ENCODE results near the gene UBAC1.
"Not testable (repeated sequence)": the region's sequence is repeated elsewhere in the genome, so short reads cannot be mapped to it uniquely, and the experiment has no call there.

The UBAC1 gene

DNA sequence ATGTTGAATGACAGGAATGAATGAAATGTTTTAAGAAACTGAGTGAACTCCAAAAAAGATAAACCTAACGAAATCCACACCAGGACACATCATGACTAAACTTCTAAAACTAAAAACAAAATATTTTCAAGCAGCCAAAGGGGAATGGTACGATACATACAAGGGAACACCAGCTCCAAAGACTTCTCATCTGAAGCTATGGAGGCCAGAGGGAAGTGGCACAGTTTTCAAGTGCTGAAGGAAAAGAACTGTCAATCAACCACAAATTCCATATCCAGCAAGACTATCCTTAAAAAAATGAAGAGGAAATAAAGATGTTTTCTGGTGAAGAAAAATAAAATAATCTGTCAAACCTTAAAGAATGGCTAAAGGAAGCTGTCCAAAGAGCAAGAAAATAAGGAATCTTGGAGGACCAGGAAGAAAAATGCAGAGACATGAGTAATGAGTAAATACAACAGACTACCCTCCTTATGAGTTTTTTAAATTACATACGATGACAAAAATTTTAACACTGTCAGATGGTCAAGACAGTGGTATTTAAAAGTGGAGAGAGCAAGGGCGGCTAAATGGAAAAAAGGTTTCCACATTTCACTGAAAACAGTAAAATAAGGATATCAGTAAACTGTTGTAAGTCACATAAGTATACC, 65.8 kb downstream of the UBAC1 start:
- TF ChIP-seq, protein P1, sequence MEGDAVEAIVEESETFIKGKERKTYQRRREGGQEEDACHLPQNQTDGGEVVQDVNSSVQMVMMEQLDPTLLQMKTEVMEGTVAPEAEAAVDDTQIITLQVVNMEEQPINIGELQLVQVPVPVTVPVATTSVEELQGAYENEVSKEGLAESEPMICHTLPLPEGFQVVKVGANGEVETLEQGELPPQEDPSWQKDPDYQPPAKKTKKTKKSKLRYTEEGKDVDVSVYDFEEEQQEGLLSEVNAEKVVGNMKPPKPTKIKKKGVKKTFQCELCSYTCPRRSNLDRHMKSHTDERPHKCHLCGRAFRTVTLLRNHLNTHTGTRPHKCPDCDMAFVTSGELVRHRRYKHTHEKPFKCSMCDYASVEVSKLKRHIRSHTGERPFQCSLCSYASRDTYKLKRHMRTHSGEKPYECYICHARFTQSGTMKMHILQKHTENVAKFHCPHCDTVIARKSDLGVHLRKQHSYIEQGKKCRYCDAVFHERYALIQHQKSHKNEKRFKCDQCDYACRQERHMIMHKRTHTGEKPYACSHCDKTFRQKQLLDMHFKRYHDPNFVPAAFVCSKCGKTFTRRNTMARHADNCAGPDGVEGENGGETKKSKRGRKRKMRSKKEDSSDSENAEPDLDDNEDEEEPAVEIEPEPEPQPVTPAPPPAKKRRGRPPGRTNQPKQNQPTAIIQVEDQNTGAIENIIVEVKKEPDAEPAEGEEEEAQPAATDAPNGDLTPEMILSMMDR (IDR thresholded peaks at IDR 0.05; ENCODE audit: low read depth, low read length, missing control alignments), result no peak
- no peak for DNase-seq (ENCODE audit: low read depth)
- H3K4me3 ChIP-seq (ENCODE audit: low read depth, low read length), result no peak overlapping the region

DNA sequence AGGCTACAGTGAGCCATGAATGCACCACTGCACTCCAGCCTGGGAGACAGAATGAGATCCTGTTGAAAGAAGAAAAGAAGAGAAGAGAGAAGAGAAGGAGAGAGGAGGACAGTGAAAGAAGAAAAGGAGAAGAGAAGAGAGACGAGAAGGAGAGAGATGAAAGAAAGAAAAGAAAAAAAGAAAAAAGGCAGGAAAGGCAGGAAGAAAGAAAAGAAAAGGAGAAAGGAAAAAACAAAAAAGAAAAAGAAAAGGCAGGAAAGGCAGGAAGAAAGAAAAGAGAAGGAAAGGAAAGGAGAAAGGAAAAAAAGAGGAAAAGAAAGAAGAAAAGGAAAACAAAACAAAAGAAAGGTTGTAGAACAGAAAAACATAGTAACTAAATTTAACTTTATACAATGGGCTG, 68.1 kb downstream of the UBAC1 start:
- no peak overlapping the region for H3K4me3 ChIP-seq (ENCODE audit: low read depth, low read length)
- DNase-seq (ENCODE audit: low read depth), result no peak
- TF ChIP-seq, protein P1 (IDR thresholded peaks at IDR 0.05; ENCODE audit: low read depth, low read length, missing control alignments), result no peak

DNA sequence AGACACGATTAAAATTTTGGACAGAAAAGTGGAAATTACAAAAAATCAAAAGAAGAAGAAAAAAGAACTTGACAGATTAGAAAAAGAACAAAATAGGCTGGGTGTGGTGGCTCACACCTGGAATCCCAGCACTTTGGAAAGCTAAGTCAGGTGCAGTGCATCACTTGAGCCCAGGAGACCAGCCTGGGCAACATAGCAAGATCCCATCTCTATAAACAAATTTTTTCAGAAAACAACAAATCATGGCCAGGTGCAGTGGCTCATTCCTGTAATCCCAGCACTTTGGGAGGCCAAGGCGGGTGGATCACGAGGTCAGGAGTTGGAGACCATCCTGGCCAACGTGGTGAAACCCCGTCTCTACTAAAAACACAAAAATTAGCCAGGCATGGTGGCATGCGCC, 68.8 kb downstream of the UBAC1 start:
- not testable (repeated sequence) for H3K4me3 ChIP-seq (ENCODE audit: low read depth, low read length); DNase-seq (ENCODE audit: low read depth)

DNA sequence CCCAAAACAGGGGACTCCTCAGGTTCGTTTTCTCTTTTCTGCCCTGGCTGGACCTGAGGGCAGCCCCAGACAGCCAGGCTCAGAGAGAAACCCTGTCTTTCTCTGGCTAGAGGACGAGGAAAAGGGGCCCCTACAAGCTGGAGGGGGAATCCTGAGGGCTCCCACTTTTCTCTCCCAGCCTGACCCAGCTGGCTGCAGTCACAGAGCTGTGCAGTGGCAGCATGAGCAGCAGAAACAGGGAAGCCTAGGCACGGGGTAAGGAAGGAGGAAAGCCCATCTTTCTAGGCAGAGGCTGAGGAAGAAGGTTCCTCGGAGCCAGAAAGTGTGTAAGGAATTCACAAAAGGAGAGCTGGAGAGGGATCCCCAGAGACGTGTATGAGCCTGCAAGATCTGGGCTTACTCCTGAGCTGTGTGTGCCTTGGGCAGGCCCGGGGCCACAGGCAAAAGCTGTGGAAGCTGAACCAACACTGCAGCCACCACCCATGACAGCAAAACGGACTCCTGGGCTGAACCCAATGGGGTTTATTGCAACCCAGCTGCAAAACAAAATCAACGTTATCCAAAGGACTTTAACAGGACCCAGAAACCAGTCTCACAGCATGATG, 70.0 kb downstream of the UBAC1 start:
- no peak for DNase-seq (ENCODE audit: low read depth)
- no peak overlapping the region for H3K4me3 ChIP-seq (ENCODE audit: low read depth, low read length)
- TF ChIP-seq, protein P1 (IDR thresholded peaks at IDR 0.05; ENCODE audit: low read depth, low read length, missing control alignments), result no peak

DNA sequence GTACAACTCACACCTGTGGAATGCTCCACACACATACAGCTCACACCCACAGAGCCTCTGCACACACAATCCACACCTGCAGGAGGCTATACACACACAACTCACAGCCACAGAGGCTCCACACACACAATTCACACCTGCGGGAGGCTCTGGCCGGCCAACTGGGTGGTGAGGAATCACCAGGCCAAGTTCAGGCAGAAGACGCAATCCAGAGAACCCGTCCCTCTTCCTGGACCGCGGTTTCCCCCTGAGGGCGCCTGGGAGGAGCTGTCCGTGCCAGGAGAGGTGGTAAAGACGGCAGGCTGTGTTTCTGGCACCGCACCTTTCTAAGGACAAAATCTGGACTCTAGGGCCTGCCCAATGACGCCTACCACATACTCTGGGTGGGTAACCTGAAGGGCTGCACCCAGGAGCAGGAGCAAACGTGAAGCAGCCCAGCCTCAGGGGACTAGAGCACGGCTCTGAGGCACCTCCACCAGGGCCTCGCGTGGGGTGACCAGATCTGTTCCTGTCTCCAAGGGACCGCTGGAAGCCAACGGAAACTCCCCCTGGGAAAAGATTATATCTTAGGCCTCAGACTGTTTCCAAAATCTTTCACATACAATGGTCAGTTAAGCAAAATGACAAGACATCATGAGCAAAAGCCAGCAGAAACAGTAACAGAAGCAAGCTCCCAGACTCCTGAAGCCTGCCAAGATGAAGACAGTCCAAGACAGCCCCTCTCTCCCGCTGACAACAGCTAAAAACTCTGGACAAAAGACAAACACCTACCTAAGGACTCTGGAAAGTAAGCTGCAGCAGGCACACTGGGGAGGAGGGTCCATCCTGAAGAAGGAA, 70.8 kb downstream of the UBAC1 start:
- TF ChIP-seq, protein P1 (IDR thresholded peaks at IDR 0.05; ENCODE audit: low read depth, low read length, missing control alignments), result no peak

DNA sequence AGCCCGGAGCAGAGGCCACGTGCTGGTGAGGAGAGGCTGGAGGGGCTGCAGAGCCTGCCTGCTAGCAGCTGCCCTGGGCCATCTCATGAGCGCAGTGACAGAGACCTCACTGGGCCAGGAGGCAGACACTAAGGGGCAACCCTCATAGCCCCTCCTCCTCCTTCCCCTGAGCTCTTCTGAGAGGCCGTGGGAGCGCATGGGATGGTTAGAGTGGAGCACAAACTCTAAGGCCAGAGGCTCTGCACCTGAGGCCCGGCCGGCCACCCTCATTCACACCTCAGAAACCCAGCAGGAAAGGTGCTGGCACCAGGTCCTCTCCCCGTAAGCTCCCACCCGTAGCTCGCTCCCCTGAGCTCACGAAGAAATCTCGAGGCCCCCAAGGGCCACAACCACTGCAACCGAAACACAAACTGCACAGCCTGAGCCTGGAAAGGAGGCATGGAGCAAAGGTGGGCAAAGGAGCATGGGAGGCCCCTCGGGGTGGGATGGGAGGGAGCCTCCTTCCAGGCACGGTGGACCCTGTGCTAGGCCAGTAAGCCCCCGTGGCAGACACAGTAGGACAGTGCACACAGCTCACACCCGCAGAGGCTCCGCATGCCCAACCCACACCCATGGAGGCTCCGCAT, 71.5 kb downstream of the UBAC1 start:
- TF ChIP-seq, protein P1 (IDR thresholded peaks at IDR 0.05; ENCODE audit: low read depth, low read length, missing control alignments), result no peak
- H3K4me3 ChIP-seq (ENCODE audit: low read depth, low read length), result no peak overlapping the region
- DNase-seq (ENCODE audit: low read depth), result no peak

More for the DNA sequence above, 70.8 kb downstream of the UBAC1 start:
- H3K4me3 ChIP-seq (ENCODE audit: low read depth, low read length), result no peak overlapping the region
- DNase-seq (ENCODE audit: low read depth), result no peak

DNA sequence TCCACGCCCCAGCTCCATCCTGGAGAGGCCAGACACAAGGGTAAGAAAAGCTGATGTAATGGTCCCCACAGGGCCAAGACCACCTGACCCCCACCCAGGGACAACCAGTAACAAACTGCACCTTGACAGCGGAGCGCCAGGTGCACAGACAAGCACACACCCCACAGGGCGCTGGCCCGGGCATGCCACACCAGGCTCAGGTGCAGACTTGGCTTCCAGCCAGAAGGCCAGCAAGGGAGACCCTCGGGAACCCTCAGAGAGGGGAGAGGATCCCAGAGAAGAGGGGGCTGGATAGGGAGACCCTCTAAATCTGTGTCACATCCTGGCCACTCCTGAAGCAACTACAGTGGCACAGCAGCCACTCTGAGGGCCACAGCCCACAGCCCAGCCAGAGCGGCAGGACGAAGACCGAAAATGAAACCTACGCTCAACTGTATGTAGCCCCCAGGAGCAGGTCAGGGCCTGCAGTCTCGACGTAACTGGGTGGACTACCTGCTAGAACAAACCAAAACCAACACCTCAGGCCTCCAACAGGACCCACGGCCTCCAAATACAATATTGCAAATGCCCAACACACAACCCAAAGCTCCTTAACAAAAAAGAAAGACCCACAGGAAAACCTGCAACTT, 72.3 kb downstream of the UBAC1 start:
- DNase-seq (ENCODE audit: low read depth), result no peak
- H3K4me3 ChIP-seq (ENCODE audit: low read depth, low read length), result no peak overlapping the region
- TF ChIP-seq, protein P1 (IDR thresholded peaks at IDR 0.05; ENCODE audit: low read depth, low read length, missing control alignments), result no peak

All from GM12864 (cell line).